DMS 273 (cell line): ENCODE data around the gene FBN1.

Experiments
- DNase-seq: peaks from one replicate; lab custom pipeline; 2025; ENCODE audit not compliant: unreplicated experiment; lab: John Stamatoyannopoulos, UW

FBN1 gene

GRCh38 chr15:48652510-48653076, 7.1 kb upstream of the FBN1 start:
- DNase-seq: no peak

GRCh38 chr15:48650931-48651330, 5.4 kb upstream of the FBN1 start:
- DNase-seq: no peak

- DNase-seq: peak; percentile 36
Observed at GRCh38 chr15:48647962-48648361, 2.5 kb upstream of the FBN1 start.

- no peak for DNase-seq
Observed at GRCh38 chr15:48646331-48646730, 822 bp upstream of the FBN1 start.

GRCh38 chr15:48644827-48645557, 517 bp downstream of the FBN1 start:
- DNase-seq: peak; percentile 78

- DNase-seq: peak; percentile 78
Observed at GRCh38 chr15:48644467-48644826, 1.1 kb downstream of the FBN1 start.

GRCh38 chr15:48643776-48644466, 1.6 kb downstream of the FBN1 start:
- no peak for DNase-seq

- DNase-seq: no peak
Observed at GRCh38 chr15:48643206-48643605, 2.3 kb downstream of the FBN1 start.

GRCh38 chr15:48642795-48643194, 2.7 kb downstream of the FBN1 start:
- DNase-seq: no peak

- peak; percentile 21 for DNase-seq
Observed at GRCh38 chr15:48641416-48641815, 4.1 kb downstream of the FBN1 start.

- no peak for DNase-seq
Observed at GRCh38 chr15:48638963-48639362, 6.5 kb downstream of the FBN1 start.

GRCh38 chr15:48637639-48638038, 7.9 kb downstream of the FBN1 start:
- no peak for DNase-seq

- no peak for DNase-seq
Observed at GRCh38 chr15:48636511-48636910, 9.0 kb downstream of the FBN1 start.

- DNase-seq: no peak
Observed at GRCh38 chr15:48634893-48635292, 10.6 kb downstream of the FBN1 start.

GRCh38 chr15:48634096-48634495, 11.4 kb downstream of the FBN1 start:
- DNase-seq: no peak

- no peak for DNase-seq
Observed at GRCh38 chr15:48632651-48633050, 12.9 kb downstream of the FBN1 start.

- DNase-seq: peak; percentile 11
Observed at GRCh38 chr15:48631176-48631770, 14.2 kb downstream of the FBN1 start.

- no peak for DNase-seq
Observed at GRCh38 chr15:48630245-48630644, 15.3 kb downstream of the FBN1 start.

- DNase-seq: no peak
Observed at GRCh38 chr15:48628832-48629231, 16.7 kb downstream of the FBN1 start.

GRCh38 chr15:48627260-48627940, 18.1 kb downstream of the FBN1 start:
- DNase-seq: no peak

GRCh38 chr15:48625126-48625525, 20.4 kb downstream of the FBN1 start:
- DNase-seq: no peak
